HEK293 (cell line): ENCODE results near the gene SLC10A1.

ENCODE experiments used
- CTCF ChIA-PET: fragments of 350-600 bp; formaldehyde crosslinking; extraction: SDS; loops from one replicate; lab custom pipeline; 2021; ENCODE audit warnings: antibody characterized with exemption; lab: Yijun Ruan, JAX
- POLR2A ChIA-PET: fragments of 300-600 bp; formaldehyde crosslinking; extraction: SDS; loops from one replicate; lab custom pipeline; 2020; ENCODE audit warnings: antibody characterized with exemption, inconsistent platforms; lab: Yijun Ruan, JAX
- H3K27ac ChIP-seq: fragments of 200-500 bp; sonication (Bioruptor generic); 2 replicates; pipeline ENCODE4 v1.5.1; 2014; ENCODE audit warnings: low read depth, low read length, control low read depth, inconsistent platforms; ENCODE audit errors: extremely low read depth
- H3K36me3 ChIP-seq, 2 experiments: fragments of 200-500 bp in 1 of 2; sonication (Bioruptor generic) in 1 of 2; 1 replicate in 1 of 2; 2 replicates in 1 of 2; pipeline ENCODE4 v1.5.1; 2014 to 2017; ENCODE audit warnings: inconsistent platforms in 2 of 2, low read length in 2 of 2; ENCODE audit not compliant: control insufficient read depth in 2 of 2, insufficient read depth in 1 of 2
- H3K4me1 ChIP-seq: fragments of 200-500 bp; sonication (Bioruptor generic); 2 replicates; pipeline ENCODE4 v1.5.1; 2014; ENCODE audit warnings: mild to moderate bottlenecking, low read length, inconsistent platforms; ENCODE audit not compliant: control insufficient read depth, insufficient read depth
- H3K4me3 ChIP-seq: 2 replicates; pipeline ENCODE4 v1.5.1; 2011; ENCODE audit warnings: low read depth, mild to moderate bottlenecking, control low read depth, low read length, moderate library complexity
- H3K9me3 ChIP-seq: fragments of 200-500 bp; sonication (Bioruptor generic); 2 replicates; pipeline ENCODE4 v1.5.1; 2014; ENCODE audit warnings: low read depth, low read length, inconsistent platforms; ENCODE audit not compliant: control insufficient read depth, insufficient read depth
- GLI2 ChIP-seq: fragments of 450-650 bp; formaldehyde crosslinking; IDR thresholded peaks from 2 replicates; pipeline ENCODE4; 2017; ENCODE audit warnings: missing biosample characterization, missing genetic modification characterization, low read depth, borderline replicate concordance
- KLF1 ChIP-seq: fragments of 450-650 bp; formaldehyde crosslinking; IDR thresholded peaks from 2 replicates; pipeline ENCODE4 v1.5.1; 2016; ENCODE audit warnings: missing biosample characterization, missing genetic modification characterization
- KLF17 ChIP-seq: fragments of 450-650 bp; formaldehyde crosslinking; IDR thresholded peaks from 2 replicates; pipeline ENCODE4 v1.5.1; 2016; ENCODE audit warnings: missing biosample characterization, missing genetic modification characterization
- MZF1 ChIP-seq: fragments of 450-650 bp; formaldehyde crosslinking; IDR thresholded peaks from 2 replicates; pipeline ENCODE4 v1.5.1; 2017; ENCODE audit warnings: missing biosample characterization, missing genetic modification characterization, borderline replicate concordance
- SP7 ChIP-seq: fragments of 450-650 bp; formaldehyde crosslinking; IDR thresholded peaks from 2 replicates; pipeline ENCODE4 v1.5.1; 2016; ENCODE audit warnings: missing biosample characterization, missing genetic modification characterization
- ZBTB20 ChIP-seq: fragments of 450-650 bp; formaldehyde crosslinking; IDR thresholded peaks from 2 replicates; pipeline ENCODE4 v1.5.1; 2016; ENCODE audit warnings: missing biosample characterization, missing genetic modification characterization
- ZBTB26 ChIP-seq: fragments of 450-650 bp; formaldehyde crosslinking; optimal IDR thresholded peaks from 2 replicates; pipeline ENCODE3; 2016; ENCODE audit warnings: missing biosample characterization, mild to moderate bottlenecking, missing genetic modification characterization
- ZBTB7A ChIP-seq: fragments of 450-650 bp; formaldehyde crosslinking; IDR thresholded peaks from 2 replicates; pipeline ENCODE4 v1.5.1; 2016; ENCODE audit warnings: low read depth, missing biosample characterization, missing genetic modification characterization
- ZBTB8A ChIP-seq: fragments of 450-650 bp; formaldehyde crosslinking; IDR thresholded peaks from 2 replicates; pipeline ENCODE4 v1.5.1; 2016; ENCODE audit warnings: missing biosample characterization, missing genetic modification characterization
- ZNF10 ChIP-seq: fragments of 450-650 bp; formaldehyde crosslinking; IDR thresholded peaks from 2 replicates; pipeline ENCODE4 v1.5.1; 2017; ENCODE audit warnings: missing biosample characterization, missing genetic modification characterization
- ZNF248 ChIP-seq: fragments of 450-650 bp; formaldehyde crosslinking; IDR thresholded peaks from 2 replicates; pipeline ENCODE4 v1.5.1; 2017; ENCODE audit warnings: missing biosample characterization, missing genetic modification characterization
- ZNF274 ChIP-seq, 2 experiments: fragments of 200-500 bp in 1 of 2; fragments of 450-650 bp in 1 of 2; sonication (Bioruptor generic) in 1 of 2; formaldehyde crosslinking in 1 of 2; IDR thresholded peaks; 2 replicates each; pipeline versions ENCODE4 v1.5.1 to v1.6.1; 2014 to 2016; ENCODE audit warnings: borderline replicate concordance in 1 of 2, inconsistent platforms in 1 of 2, low read length in 1 of 2, missing biosample characterization in 1 of 2, missing genetic modification characterization in 1 of 2
- ZNF302 ChIP-seq: fragments of 450-650 bp; formaldehyde crosslinking; IDR thresholded peaks from 2 replicates; pipeline ENCODE4 v1.5.1; 2016; ENCODE audit warnings: missing biosample characterization, missing genetic modification characterization, low read depth
- ZNF37A ChIP-seq: fragments of 450-650 bp; IDR thresholded peaks from 2 replicates; pipeline ENCODE4 v1.5.1; 2018; ENCODE audit warnings: missing biosample characterization, missing genetic modification characterization
- ZNF398 ChIP-seq: fragments of 450-650 bp; formaldehyde crosslinking; IDR thresholded peaks from 2 replicates; pipeline ENCODE4 v1.5.1; 2017; ENCODE audit warnings: missing biosample characterization, missing genetic modification characterization
- ZNF426 ChIP-seq: fragments of 450-650 bp; formaldehyde crosslinking; IDR thresholded peaks from 2 replicates; pipeline ENCODE4 v1.5.1; 2017; ENCODE audit warnings: missing biosample characterization, missing genetic modification characterization, mild to moderate bottlenecking, inconsistent platforms, moderate library complexity
- ZNF621 ChIP-seq: fragments of 450-650 bp; formaldehyde crosslinking; IDR thresholded peaks from 2 replicates; pipeline ENCODE4 v1.5.1; 2017; ENCODE audit warnings: missing biosample characterization, missing genetic modification characterization
- ZNF645 ChIP-seq: fragments of 450-650 bp; formaldehyde crosslinking; IDR thresholded peaks from 2 replicates; pipeline ENCODE4; 2016; ENCODE audit warnings: missing biosample characterization, missing genetic modification characterization
- ZNF658 ChIP-seq: fragments of 450-650 bp; formaldehyde crosslinking; IDR thresholded peaks from 2 replicates; pipeline ENCODE4; 2016; ENCODE audit warnings: missing biosample characterization, missing genetic modification characterization
- ZNF76 ChIP-seq: fragments of 450-650 bp; formaldehyde crosslinking; IDR thresholded peaks from 2 replicates; pipeline ENCODE4; 2016; ENCODE audit warnings: low read depth, missing biosample characterization, missing genetic modification characterization, borderline replicate concordance
- ZNF785 ChIP-seq: fragments of 450-650 bp; formaldehyde crosslinking; IDR thresholded peaks from 2 replicates; pipeline ENCODE4 v1.5.1; 2016; ENCODE audit warnings: missing biosample characterization, missing genetic modification characterization
- ZNF830 ChIP-seq: fragments of 450-650 bp; IDR thresholded peaks from 2 replicates; pipeline ENCODE4 v1.5.0; 2018; ENCODE audit warnings: missing biosample characterization, missing genetic modification characterization, low read depth, mild to moderate bottlenecking, moderate library complexity
- ZNF843 ChIP-seq: fragments of 450-650 bp; formaldehyde crosslinking; IDR thresholded peaks from 2 replicates; pipeline ENCODE4 v1.5.1; 2016; ENCODE audit warnings: missing biosample characterization, missing genetic modification characterization
- ZSCAN5A ChIP-seq: fragments of 450-650 bp; formaldehyde crosslinking; IDR thresholded peaks from 2 replicates; pipeline ENCODE4 v1.5.1; 2016; ENCODE audit warnings: missing biosample characterization, missing genetic modification characterization

Gene SLC10A1

GRCh38 chr14:69789118-69789640, 7.9 kb downstream of the SLC10A1 start:
- no peak overlapping the region for H3K4me3 ChIP-seq
- H3K36me3 ChIP-seq, result peaks cover 0 to 7% of the 10 kb centered on the region in 2 experiments; a peak in 1 of 3 replicates
- no peak for TF ChIP-seq ZBTB20 (tag by site-specific recombination)
- POLR2A ChIA-PET, result no interaction called here
- H3K27ac ChIP-seq, result no peak overlapping the region
- H3K4me1 ChIP-seq, result no peaks in the 10 kb centered on the region
- H3K9me3 ChIP-seq, result no peaks in the 10 kb centered on the region
- CTCF ChIA-PET, result no interaction called here

GRCh38 chr14:69786603-69787002, 10.4 kb downstream of the SLC10A1 start:
- TF ChIP-seq ZSCAN5A (tag by site-specific recombination) (no peak), ZNF645 (tag by site-specific recombination) (no peak), SP7 (tag by site-specific recombination) (no peak), ZBTB8A (tag by site-specific recombination) (no peak), ZNF302 (tag by site-specific recombination) (no peak), ZNF658 (tag by site-specific recombination) (no peak), MZF1 (tag by site-specific recombination) (no peak)
- Histone ChIP-seq H3K9me3 (no peaks in the 10 kb centered on the region), H3K4me3 (no peak overlapping the region), H3K27ac (no peak overlapping the region), H3K4me1 (no peaks in the 10 kb centered on the region), H3K36me3 (peaks cover 0 to 11% of the 10 kb centered on the region in 2 experiments; a peak in 1 of 3 replicates)
- CTCF ChIA-PET, result interaction anchor here (0.6 to 0.7 kb wide), 2 partner anchors 17 to 531 kb away, joined by 3 to 5 read pairs; no protein-coding TSS in a partner anchor
- POLR2A ChIA-PET, result no interaction called here

GRCh38 chr14:69784942-69785341, 12.1 kb downstream of the SLC10A1 start:
- ChIA-PET CTCF (no interaction called here), POLR2A (interaction anchor here (1.1 kb wide), 1 partner anchor 11 kb away, joined by 4 read pairs; no protein-coding TSS in a partner anchor)
- Histone ChIP-seq H3K9me3 (no peaks in the 10 kb centered on the region), H3K4me3 (no peak overlapping the region), H3K27ac (no peak overlapping the region), H3K4me1 (no peaks in the 10 kb centered on the region), H3K36me3 (peaks cover 0 to 28% of the 10 kb centered on the region in 2 experiments; a peak in 2 of 3 replicates)
- TF ChIP-seq ZNF785 (tag by site-specific recombination) (no peak), ZNF830 (tag by site-specific recombination) (no peak), ZNF274 (IDR thresholded peaks at IDR 0.05; ENCODE audit: low read length) (no peak), ZNF274 (tag by site-specific recombination; IDR thresholded peaks at IDR 0.05; ENCODE audit: borderline replicate concordance) (no peak), ZNF843 (tag by site-specific recombination) (no peak), ZNF76 (no peak), ZNF621 (no peak), ZNF10 (tag by site-specific recombination) (no peak), GLI2 (tag by site-specific recombination) (no peak), ZBTB26 (tag by site-specific recombination) (no peak), ZBTB7A (tag by site-specific recombination) (no peak), ZNF248 (tag by site-specific recombination) (no peak), KLF1 (tag by site-specific recombination) (no peak), ZNF426 (tag by site-specific recombination) (no peak), ZNF398 (tag by site-specific recombination) (no peak), KLF17 (no peak), ZNF37A (no peak)
